CD4-positive, alpha-beta T cell (primary cell): ENCODE results near the gene ALK. TPM values are rescaled to one million over a fixed set of nuclear protein-coding genes. Genes with fewer than 3 reads are reported as not detected.

Source experiments
- ATAC-seq: fragments of 200-7000 bp; cut with Tn5 transposase; one replicate; pipeline ENCODE4 v1.10.0; 2022; ENCODE audit warnings: mild to moderate bottlenecking; ENCODE audit not compliant: poor library complexity
- CTCF ChIA-PET: fragments of 350-600 bp; sonication (Branson Sonifier 250); formaldehyde crosslinking; loops from one replicate; lab custom pipeline; 2021; ENCODE audit warnings: antibody characterized with exemption, inconsistent platforms; lab: Charles Lee
- POLR2A ChIA-PET: fragments of 350-600 bp; sonication (Branson Sonifier 250); formaldehyde crosslinking; loops from one replicate; lab custom pipeline; 2021; ENCODE audit warnings: antibody characterized with exemption, inconsistent platforms; lab: Charles Lee
- DNase-seq, 14 experiments: peaks; one replicate each; pipeline ENCODE4 v3.0.0-alpha.2; 2013 to 2020; ENCODE audit warnings: mixed read lengths in 2 of 14
- H3K27ac ChIP-seq, 2 donors: one replicate each; pipeline versions ENCODE4 v1.5.1 to v1.7.0; 2013; ENCODE audit warnings: low read length in 2 of 2, low read depth in 1 of 2, mild to moderate bottlenecking in 1 of 2
- H3K27me3 ChIP-seq, 2 experiments: 1 replicate in 1 of 2; 2 replicates in 1 of 2; pipeline versions ENCODE4 v1.6.1 to v1.7.0; 2013; ENCODE audit warnings: low read length in 2 of 2, control low read depth in 1 of 2, mild to moderate bottlenecking in 1 of 2, moderate library complexity in 1 of 2; ENCODE audit not compliant: insufficient read depth in 2 of 2, control insufficient read depth in 1 of 2
- H3K36me3 ChIP-seq: one replicate; pipeline ENCODE4 v1.6.1; 2013; ENCODE audit warnings: low read length, control low read depth; ENCODE audit not compliant: insufficient read depth
- H3K4me1 ChIP-seq: one replicate; pipeline ENCODE4 v1.6.1; 2013; ENCODE audit warnings: low read length, control low read depth; ENCODE audit not compliant: insufficient read depth
- H3K4me3 ChIP-seq: one replicate; pipeline ENCODE4 v1.5.1; 2013; ENCODE audit warnings: mild to moderate bottlenecking, low read length, moderate library complexity
- H3K9me3 ChIP-seq, 2 experiments: 1 replicate in 1 of 2; 2 replicates in 1 of 2; pipeline versions ENCODE4 v1.6.1 to v1.7.0; 2013; ENCODE audit warnings: low read length in 2 of 2, mild to moderate bottlenecking in 2 of 2, control low read depth in 1 of 2, moderate library complexity in 1 of 2; ENCODE audit not compliant: control insufficient read depth in 1 of 2, insufficient read depth in 1 of 2
- H3K27ac Mint-ChIP-seq: one replicate; pipeline ENCODE4 v1.8.0; 2020; ENCODE audit warnings: mixed read lengths
- H3K27me3 Mint-ChIP-seq: one replicate; pipeline ENCODE4 v1.8.0; 2021; ENCODE audit warnings: mixed read lengths
- H3K36me3 Mint-ChIP-seq: one replicate; pipeline ENCODE4 v1.8.0; 2021; ENCODE audit warnings: low read depth, mixed read lengths
- H3K4me1 Mint-ChIP-seq: one replicate; pipeline ENCODE4 v1.8.0; 2021; ENCODE audit warnings: low read depth, mixed read lengths
- H3K4me3 Mint-ChIP-seq: one replicate; pipeline ENCODE4 v1.8.0; 2020; ENCODE audit warnings: mild to moderate bottlenecking, mixed read lengths
- H3K9me3 Mint-ChIP-seq: one replicate; pipeline ENCODE4 v1.8.0; 2020; ENCODE audit warnings: mixed read lengths
- intact Hi-C, 2 experiments: fragments of 100-400 bp; cut with DNase I in 1 of 2; cut with micrococcal nuclease in 1 of 2; formaldehyde crosslinking; loops; one replicate each; pipeline versions ENCODE4 v1.15.1 to v1.9.0; 2023 to 2025; cut with DNase I, micrococcal nuclease
- total RNA-seq, 174 experiments: library from RNA in 2 of 174; stranded (reverse) in 2 of 174; gene quantifications; one replicate each; pipeline ENCODE4 v1.2.3 and lab custom pipeline; 2021 to 2026
- TF ChIP-seq, protein P1 (sequence below): fragments of 200-600 bp; IDR thresholded peaks from one replicate; pipeline ENCODE4 v1.8.0; 2022; ENCODE audit warnings: antibody characterized with exemption, mild to moderate bottlenecking

ALK gene
- total RNA-seq, 2 experiments from 2014 or later = not detected

DNA sequence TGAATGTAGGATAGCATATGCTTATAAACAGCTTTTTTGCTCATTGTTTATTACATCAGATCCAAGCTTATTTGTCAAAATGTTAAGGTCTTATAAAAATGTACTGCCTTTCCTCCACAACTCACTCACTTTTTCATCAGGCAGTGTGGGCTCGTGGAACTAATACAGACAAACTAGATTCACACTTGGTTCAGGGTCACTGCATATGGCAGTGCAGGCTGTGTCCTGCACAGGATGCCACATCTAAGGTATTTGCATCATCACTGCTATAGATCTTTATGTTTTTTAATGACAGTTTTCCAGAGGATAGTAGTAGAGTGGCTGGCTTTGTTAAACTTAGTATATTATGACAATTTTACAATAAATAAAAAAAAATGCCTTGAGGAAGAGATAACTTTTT, 425.2 kb downstream of the ALK start:
- Mint-ChIP-seq H3K27ac (no peak overlapping the region), H3K27me3 (peaks cover 9% of the 10 kb centered on the region), H3K4me3 (no peak overlapping the region), H3K36me3 (no peaks in the 10 kb centered on the region), H3K4me1 (no peaks in the 10 kb centered on the region), H3K9me3 (no peaks in the 10 kb centered on the region)
- ChIA-PET CTCF (no interaction called here), POLR2A (no interaction called here)
- Histone ChIP-seq H3K9me3 (no peaks in the 10 kb centered on the region), H3K4me3 (no peak overlapping the region), H3K27ac (no peak overlapping the region), H3K36me3 (no peaks in the 10 kb centered on the region), H3K4me1 (no peaks in the 10 kb centered on the region), H3K27me3 (no peaks in the 10 kb centered on the region)
- ATAC-seq (no peak), DNase-seq (no peak)
- intact Hi-C loops = no loop called here
- TF ChIP-seq, protein P1, sequence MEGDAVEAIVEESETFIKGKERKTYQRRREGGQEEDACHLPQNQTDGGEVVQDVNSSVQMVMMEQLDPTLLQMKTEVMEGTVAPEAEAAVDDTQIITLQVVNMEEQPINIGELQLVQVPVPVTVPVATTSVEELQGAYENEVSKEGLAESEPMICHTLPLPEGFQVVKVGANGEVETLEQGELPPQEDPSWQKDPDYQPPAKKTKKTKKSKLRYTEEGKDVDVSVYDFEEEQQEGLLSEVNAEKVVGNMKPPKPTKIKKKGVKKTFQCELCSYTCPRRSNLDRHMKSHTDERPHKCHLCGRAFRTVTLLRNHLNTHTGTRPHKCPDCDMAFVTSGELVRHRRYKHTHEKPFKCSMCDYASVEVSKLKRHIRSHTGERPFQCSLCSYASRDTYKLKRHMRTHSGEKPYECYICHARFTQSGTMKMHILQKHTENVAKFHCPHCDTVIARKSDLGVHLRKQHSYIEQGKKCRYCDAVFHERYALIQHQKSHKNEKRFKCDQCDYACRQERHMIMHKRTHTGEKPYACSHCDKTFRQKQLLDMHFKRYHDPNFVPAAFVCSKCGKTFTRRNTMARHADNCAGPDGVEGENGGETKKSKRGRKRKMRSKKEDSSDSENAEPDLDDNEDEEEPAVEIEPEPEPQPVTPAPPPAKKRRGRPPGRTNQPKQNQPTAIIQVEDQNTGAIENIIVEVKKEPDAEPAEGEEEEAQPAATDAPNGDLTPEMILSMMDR = no peak

DNA sequence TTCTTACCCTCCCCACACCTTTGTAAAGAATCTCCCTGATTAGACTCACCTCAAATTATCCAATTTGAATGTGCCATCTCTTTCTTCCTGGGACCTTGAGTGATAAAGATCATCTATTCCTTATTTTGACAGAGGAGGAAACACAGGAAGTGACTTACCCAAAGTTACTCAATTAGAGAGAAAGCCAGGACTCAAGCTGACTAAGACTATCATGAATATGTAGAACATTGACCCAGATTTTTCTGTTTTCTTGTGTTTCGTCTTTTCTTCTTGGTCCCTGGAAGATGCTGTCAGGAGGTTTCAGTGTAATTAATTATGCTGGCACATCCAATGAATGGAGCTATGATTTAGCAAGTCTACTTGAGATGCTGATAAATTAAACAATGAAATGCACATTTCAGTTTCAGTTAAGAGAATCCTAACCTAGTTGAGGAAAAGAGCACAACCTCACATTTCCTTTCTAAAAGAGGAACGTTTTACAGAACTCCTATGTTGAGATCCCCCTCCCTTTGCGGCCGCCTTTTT, 425.8 kb downstream of the ALK start:
- CTCF ChIA-PET = no interaction called here

DNA sequence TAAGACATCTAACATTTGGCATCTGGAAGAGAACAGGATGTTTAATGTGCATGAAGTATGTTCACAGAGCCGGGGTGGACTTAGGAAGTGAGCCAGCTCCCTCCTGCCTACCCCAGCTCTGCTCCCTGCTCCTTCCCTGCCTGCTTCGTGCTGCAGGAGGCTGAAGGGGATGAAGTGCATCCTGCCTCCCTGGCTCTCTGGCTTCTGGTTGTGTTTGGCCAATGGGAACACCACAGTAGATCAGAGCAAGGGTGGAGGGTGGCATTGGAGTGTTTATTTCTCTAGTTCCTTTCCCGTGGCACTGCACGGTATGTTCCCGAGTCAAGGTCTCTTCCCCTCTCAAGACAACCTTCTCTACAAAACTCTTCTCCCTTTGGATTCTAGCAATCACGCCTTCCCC, 426.3 kb downstream of the ALK start:
- no peaks in the 10 kb centered on the region for H3K36me3 ChIP-seq
- Mint-ChIP-seq H3K27ac (no peak overlapping the region), H3K4me1 (no peaks in the 10 kb centered on the region), H3K9me3 (no peaks in the 10 kb centered on the region), H3K4me3 (no peak overlapping the region), H3K36me3 (no peaks in the 10 kb centered on the region), H3K27me3 (peaks cover 9% of the 10 kb centered on the region)
- no peaks in the 10 kb centered on the region for H3K9me3 ChIP-seq
- intact Hi-C loops = no loop called here
- DNase-seq (no peak), ATAC-seq (no peak)
- H3K4me3 ChIP-seq = no peak overlapping the region
- no peak overlapping the region for H3K27ac ChIP-seq
- TF ChIP-seq, protein P1 = no peak
- no peaks in the 10 kb centered on the region for H3K4me1 ChIP-seq
- no peaks in the 10 kb centered on the region for H3K27me3 ChIP-seq
- CTCF ChIA-PET = no interaction called here
- POLR2A ChIA-PET = no interaction called here

More for the DNA sequence above, 425.8 kb downstream of the ALK start:
- Histone ChIP-seq H3K4me3 (no peak overlapping the region), H3K9me3 (no peaks in the 10 kb centered on the region), H3K27ac (no peak overlapping the region), H3K27me3 (no peaks in the 10 kb centered on the region), H3K4me1 (no peaks in the 10 kb centered on the region), H3K36me3 (no peaks in the 10 kb centered on the region)
- no peak overlapping the region for H3K4me3 Mint-ChIP-seq
- no peaks in the 10 kb centered on the region for H3K36me3 Mint-ChIP-seq
- TF ChIP-seq, protein P1 = no peak
- H3K27me3 Mint-ChIP-seq = peaks cover 9% of the 10 kb centered on the region
- no peaks in the 10 kb centered on the region for H3K4me1 Mint-ChIP-seq
- DNase-seq = no peak
- no peak overlapping the region for H3K27ac Mint-ChIP-seq
- intact Hi-C loops = no loop called here
- POLR2A ChIA-PET = no interaction called here
- no peaks in the 10 kb centered on the region for H3K9me3 Mint-ChIP-seq
- ATAC-seq = no peak
